H1 (cell line): Measurements from ENCODE around the gene DOK7.

ENCODE experiments used
- NRF1 ChIP-seq: IDR thresholded peaks from 2 replicates; pipeline ENCODE4 v1.6.1; 2011; ENCODE audit warnings: mild to moderate bottlenecking, low read depth, low read length, improper control_type of control experiment
- POLR2AphosphoS5 ChIP-seq: IDR thresholded peaks from 2 replicates; pipeline ENCODE4 v1.6.1; 2011; ENCODE audit warnings: low read depth, low read length
- TF ChIP-seq, protein P1 (sequence below): IDR thresholded peaks from 2 replicates; pipeline ENCODE4 v1.6.1; 2011; ENCODE audit warnings: low read length, improper control_type of control experiment
- TF ChIP-seq, protein P2 (sequence below), 3 experiments: IDR thresholded peaks; 1 replicate in 2 of 3; 2 replicates in 1 of 3; pipeline versions ENCODE4 v1.5.1 to v1.6.1; 2011; ENCODE audit warnings: low read length in 3 of 3, mild to moderate bottlenecking in 3 of 3, inconsistent platforms in 2 of 3, low read depth in 1 of 3, moderate library complexity in 1 of 3; ENCODE audit not compliant: insufficient read depth in 1 of 3; ENCODE audit errors: control extremely low read depth in 1 of 3

DNA sequence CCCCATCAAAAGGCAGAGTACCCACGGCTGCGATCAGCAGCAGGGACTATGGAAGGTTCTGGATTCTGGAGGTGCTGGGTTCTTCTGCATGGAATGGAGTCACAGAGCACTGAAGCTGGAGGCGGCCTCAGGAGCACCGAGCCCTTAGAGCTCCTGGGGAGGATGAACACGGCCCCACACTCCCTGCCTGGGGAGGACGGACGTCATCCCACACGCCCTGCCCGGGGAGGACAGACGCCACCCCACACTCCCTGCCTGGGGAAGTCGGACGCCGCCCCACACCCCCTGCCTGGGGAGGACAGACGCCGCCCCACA, 59.2 kb downstream of the DOK7 start:
- no peak for TF ChIP-seq POLR2AphosphoS5
- TF ChIP-seq, protein P1, sequence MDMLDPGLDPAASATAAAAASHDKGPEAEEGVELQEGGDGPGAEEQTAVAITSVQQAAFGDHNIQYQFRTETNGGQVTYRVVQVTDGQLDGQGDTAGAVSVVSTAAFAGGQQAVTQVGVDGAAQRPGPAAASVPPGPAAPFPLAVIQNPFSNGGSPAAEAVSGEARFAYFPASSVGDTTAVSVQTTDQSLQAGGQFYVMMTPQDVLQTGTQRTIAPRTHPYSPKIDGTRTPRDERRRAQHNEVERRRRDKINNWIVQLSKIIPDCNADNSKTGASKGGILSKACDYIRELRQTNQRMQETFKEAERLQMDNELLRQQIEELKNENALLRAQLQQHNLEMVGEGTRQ: no peak
- TF ChIP-seq, protein P2, sequence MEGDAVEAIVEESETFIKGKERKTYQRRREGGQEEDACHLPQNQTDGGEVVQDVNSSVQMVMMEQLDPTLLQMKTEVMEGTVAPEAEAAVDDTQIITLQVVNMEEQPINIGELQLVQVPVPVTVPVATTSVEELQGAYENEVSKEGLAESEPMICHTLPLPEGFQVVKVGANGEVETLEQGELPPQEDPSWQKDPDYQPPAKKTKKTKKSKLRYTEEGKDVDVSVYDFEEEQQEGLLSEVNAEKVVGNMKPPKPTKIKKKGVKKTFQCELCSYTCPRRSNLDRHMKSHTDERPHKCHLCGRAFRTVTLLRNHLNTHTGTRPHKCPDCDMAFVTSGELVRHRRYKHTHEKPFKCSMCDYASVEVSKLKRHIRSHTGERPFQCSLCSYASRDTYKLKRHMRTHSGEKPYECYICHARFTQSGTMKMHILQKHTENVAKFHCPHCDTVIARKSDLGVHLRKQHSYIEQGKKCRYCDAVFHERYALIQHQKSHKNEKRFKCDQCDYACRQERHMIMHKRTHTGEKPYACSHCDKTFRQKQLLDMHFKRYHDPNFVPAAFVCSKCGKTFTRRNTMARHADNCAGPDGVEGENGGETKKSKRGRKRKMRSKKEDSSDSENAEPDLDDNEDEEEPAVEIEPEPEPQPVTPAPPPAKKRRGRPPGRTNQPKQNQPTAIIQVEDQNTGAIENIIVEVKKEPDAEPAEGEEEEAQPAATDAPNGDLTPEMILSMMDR (IDR thresholded peaks at IDR 0.05; ENCODE audit: control extremely low read depth in 1 of 3, insufficient read depth in 1 of 3, low read depth in 1 of 3, low read length in 3 of 3): no peak
- TF ChIP-seq NRF1: no peak
